DND-41 (cell line): ENCODE data around the gene PARN.

ENCODE experiments used
- ATAC-seq: fragments of 200-7000 bp; cut with Tn5 transposase; 3 replicates; pipeline ENCODE4 v1.9.1; 2021; ENCODE audit warnings: low read depth; ENCODE audit not compliant: insufficient read depth
- DNase-seq: peaks from one replicate; pipeline ENCODE4 v3.0.0-alpha.2; 2020
- H2AFZ ChIP-seq: 2 replicates; pipeline ENCODE4 v1.6.0; 2012; ENCODE audit warnings: low read depth, low read length
- H3K27ac ChIP-seq: 2 replicates; pipeline ENCODE4 v1.5.1; 2012; ENCODE audit warnings: low read length, inconsistent platforms
- H3K27me3 ChIP-seq: fragments of 200-600 bp; sonication (generic); 2 replicates; pipeline ENCODE4 v1.6.0; 2012; ENCODE audit warnings: low read length, mild to moderate bottlenecking, inconsistent platforms; ENCODE audit not compliant: insufficient read depth, poor library complexity
- H3K36me3 ChIP-seq: 2 replicates; pipeline ENCODE4 v1.5.1; 2012; ENCODE audit warnings: low read length, inconsistent platforms; ENCODE audit not compliant: insufficient read depth
- H3K4me1 ChIP-seq: 2 replicates; pipeline ENCODE4 v1.5.1; 2012; ENCODE audit warnings: mild to moderate bottlenecking, low read length; ENCODE audit not compliant: insufficient read depth
- H3K4me2 ChIP-seq: 2 replicates; pipeline ENCODE4 v1.6.0; 2012; ENCODE audit warnings: mild to moderate bottlenecking, moderate library complexity, low read length, inconsistent platforms; ENCODE audit not compliant: insufficient read depth
- H3K4me3 ChIP-seq, 2 experiments: fragments of 200-600 bp in 1 of 2; shearing (Covaris generic) in 1 of 2; 2 replicates each; pipeline ENCODE4 v1.5.1; 2012 to 2016; ENCODE audit warnings: inconsistent platforms in 2 of 2, low read length in 2 of 2, mild to moderate bottlenecking in 2 of 2, low read depth in 1 of 2, moderate library complexity in 1 of 2
- H3K79me2 ChIP-seq: 2 replicates; pipeline ENCODE4 v1.6.0; 2012; ENCODE audit warnings: low read length, inconsistent platforms; ENCODE audit not compliant: insufficient read depth
- H3K9ac ChIP-seq: 2 replicates; pipeline ENCODE4 v1.6.0; 2012; ENCODE audit warnings: low read depth, mild to moderate bottlenecking, inconsistent platforms, low read length, moderate library complexity
- H3K9me3 ChIP-seq: 2 replicates; pipeline ENCODE4 v1.5.1; 2012; ENCODE audit warnings: low read length, moderate library complexity, mild to moderate bottlenecking, inconsistent platforms; ENCODE audit not compliant: insufficient read depth, severe bottlenecking
- H4K20me1 ChIP-seq: 2 replicates; pipeline ENCODE4 v1.6.0; 2012; ENCODE audit warnings: low read length; ENCODE audit not compliant: insufficient read depth
- CTCF ChIP-seq: IDR thresholded peaks from 2 replicates; pipeline ENCODE4 v1.5.1; 2012; ENCODE audit warnings: borderline replicate concordance, low read length, moderate library complexity, mild to moderate bottlenecking; ENCODE audit not compliant: poor library complexity, severe bottlenecking; ENCODE audit errors: extremely low read depth
- EZH2 ChIP-seq: IDR thresholded peaks from 3 replicates; pipeline ENCODE4 v1.6.1; 2012; ENCODE audit warnings: borderline replicate concordance, low read depth, mild to moderate bottlenecking, moderate library complexity, low read length, inconsistent platforms; ENCODE audit not compliant: severe bottlenecking

PARN gene

GRCh38 chr16:14564861-14565687 is 65.0 kb downstream of the PARN start:
- Histone ChIP-seq H3K4me3 (no peak overlapping the region), H2AFZ (no peak overlapping the region), H3K27ac (no peak overlapping the region), H3K36me3 (peaks cover 39% of the 10 kb centered on the region), H3K9me3 (no peaks in the 10 kb centered on the region), H3K4me1 (no peaks in the 10 kb centered on the region), H3K4me2 (no peak overlapping the region), H3K27me3 (no peaks in the 10 kb centered on the region), H4K20me1 (peaks cover 8% of the 10 kb centered on the region; the same call in 1 of the 2 replicates), H3K9ac (no peak overlapping the region), H3K79me2 (peaks cover 3% of the 10 kb centered on the region; the same call in 1 of the 2 replicates)
- TF ChIP-seq EZH2 (no peak), CTCF (no peak)
- ATAC-seq: no peak
- no peak for DNase-seq

DNA sequence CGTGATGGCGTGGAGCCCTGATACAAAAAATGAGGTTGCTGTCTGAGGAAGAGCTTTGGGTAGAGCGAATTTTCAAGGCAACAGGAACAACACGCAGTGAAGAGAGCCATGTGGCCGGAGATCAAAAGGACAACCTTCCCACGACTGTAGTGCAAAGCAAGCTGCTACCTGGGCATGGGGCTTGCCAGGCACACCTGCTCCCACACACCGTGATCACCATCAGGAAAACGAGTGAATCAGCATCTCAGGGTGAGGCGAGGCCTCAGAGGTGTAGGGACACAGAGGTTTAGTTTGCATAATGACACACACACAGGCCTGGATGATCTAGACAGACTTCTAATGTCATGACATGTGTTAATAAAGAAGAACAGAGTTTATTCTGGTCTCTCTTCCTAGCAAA is 65.7 kb downstream of the PARN start:
- Histone ChIP-seq H3K27ac (no peak overlapping the region), H3K36me3 (peaks cover 32% of the 10 kb centered on the region), H3K4me1 (no peaks in the 10 kb centered on the region), H3K4me2 (no peak overlapping the region), H3K4me3 (no peak overlapping the region), H3K27me3 (no peaks in the 10 kb centered on the region), H3K79me2 (peaks cover 3% of the 10 kb centered on the region; the same call in 1 of the 2 replicates), H2AFZ (no peak overlapping the region), H3K9me3 (no peaks in the 10 kb centered on the region), H4K20me1 (peaks cover 8% of the 10 kb centered on the region; the same call in 1 of the 2 replicates), H3K9ac (no peak overlapping the region)
- DNase-seq (no peak), ATAC-seq (no peak)
- no peak for TF ChIP-seq EZH2
- TF ChIP-seq CTCF: no peak

DNA sequence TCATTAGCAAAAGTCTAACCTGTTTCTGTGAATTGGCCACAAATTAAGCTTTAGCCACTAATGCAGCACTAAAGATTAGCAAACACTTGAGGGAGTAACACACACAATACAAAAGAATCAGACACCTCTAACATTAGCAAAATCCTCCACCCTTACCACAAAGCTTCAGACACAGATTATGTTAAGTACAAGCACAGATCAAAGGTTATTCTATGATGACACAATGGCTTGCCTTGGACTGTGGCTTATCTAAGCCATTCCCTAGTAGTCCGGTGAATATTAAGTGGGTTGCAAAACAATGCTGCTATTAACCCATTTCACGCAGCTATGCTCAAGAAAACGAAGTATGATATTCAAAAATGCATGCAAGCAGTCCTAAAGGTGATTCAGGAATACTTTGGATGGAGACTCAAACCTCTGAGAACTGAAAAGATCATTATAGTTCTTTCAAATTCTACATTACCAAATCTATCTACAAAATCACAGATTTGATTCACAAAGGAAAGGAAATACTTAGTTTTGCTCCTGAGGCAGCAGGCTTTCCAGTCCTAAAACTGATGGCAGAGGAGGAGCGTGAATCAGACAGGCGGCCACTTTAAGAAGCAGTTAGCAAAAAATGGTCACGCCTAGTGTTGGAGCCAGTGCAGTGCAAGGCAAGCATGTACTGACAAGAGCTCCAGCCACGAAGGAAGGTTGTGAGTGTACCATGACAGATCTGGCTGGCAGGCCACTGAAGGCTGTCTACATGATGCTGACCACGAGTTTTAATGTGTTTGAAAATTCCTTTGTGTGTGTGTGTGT is 67.2 kb downstream of the PARN start:
- DNase-seq: no peak
- ATAC-seq: 0 out of 3 replicates have a peak, but pooled peaks have one; percentile 22
- H3K9ac ChIP-seq: no peak overlapping the region

More for the DNA sequence above, 67.2 kb downstream of the PARN start:
- no peaks in the 10 kb centered on the region for H3K4me1 ChIP-seq
- H3K27me3 ChIP-seq: no peaks in the 10 kb centered on the region
- H3K4me2 ChIP-seq: no peak overlapping the region
- no peak overlapping the region for H3K27ac ChIP-seq
- TF ChIP-seq CTCF: no peak
- TF ChIP-seq EZH2: no peak
- peaks cover 8% of the 10 kb centered on the region; the same call in 1 of the 2 replicates for H4K20me1 ChIP-seq
- H2AFZ ChIP-seq: no peak overlapping the region
- H3K4me3 ChIP-seq: no peak overlapping the region
- no peaks in the 10 kb centered on the region for H3K9me3 ChIP-seq
- peaks cover 32% of the 10 kb centered on the region for H3K36me3 ChIP-seq
- peaks cover 3% of the 10 kb centered on the region; the same call in 1 of the 2 replicates for H3K79me2 ChIP-seq
